M059J (cell line): ENCODE results near the gene HMBS. TPM values are rescaled to one million over a fixed set of nuclear protein-coding genes. Genes with fewer than 3 reads are reported as not detected.
"Not testable (repeated sequence)": the region's sequence is repeated elsewhere in the genome, so short reads cannot be mapped to it uniquely, and the experiment has no call there.

Experiments used
- DNase-seq: peaks from one replicate; pipeline ENCODE4 v3.0.0-alpha.2; 2012; ENCODE audit warnings: low read depth
- total RNA-seq: library from RNA; depleted of rRNA; stranded (reverse); fragments of >200 nt; shearing (Covaris generic); gene quantifications from 2 replicates; pipeline ENCODE4 v1.2.3, GENCODE V29; 2014; rRNA removed

HMBS gene
- total RNA-seq = 17.2 and 18.5 TPM in 2 replicates

DNA sequence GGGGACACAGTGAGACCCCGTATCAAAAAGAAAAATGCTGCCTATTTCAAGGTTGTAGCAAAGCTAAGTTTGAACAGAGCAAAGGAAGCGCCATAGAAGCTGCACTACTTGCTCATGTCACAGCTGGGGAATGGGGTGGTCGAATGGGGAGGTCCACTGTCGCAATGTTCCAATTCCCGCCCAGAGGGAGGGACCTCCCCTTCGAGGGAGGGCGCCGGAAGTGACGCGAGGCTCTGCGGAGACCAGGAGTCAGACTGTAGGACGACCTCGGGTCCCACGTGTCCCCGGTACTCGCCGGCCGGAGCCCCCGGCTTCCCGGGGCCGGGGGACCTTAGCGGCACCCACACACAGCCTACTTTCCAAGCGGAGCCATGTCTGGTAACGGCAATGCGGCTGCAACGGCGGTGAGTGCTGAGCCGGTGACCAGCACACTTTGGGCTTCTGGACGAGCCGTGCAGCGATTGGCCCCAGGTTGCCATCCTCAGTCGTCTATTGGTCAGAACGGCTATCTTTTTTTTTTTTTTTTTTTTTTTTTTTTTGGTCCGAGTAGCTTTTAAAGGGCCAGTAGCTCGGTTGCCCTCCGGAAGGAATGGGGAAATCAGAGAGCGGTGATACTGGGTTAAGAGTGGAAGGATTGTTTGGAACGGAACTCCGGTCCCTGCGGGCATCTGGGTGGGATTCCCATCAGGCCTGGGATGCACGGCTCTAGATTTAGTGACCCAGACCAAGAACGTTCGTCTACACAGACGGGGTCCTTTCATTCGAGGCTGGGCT lies at the start of gene HMBS:
Gene HMBS (plus strand): TSS at position 219 of the 774 bp plus-strand sequence. CDS start 153 bp downstream, at position 372.
- DNase-seq = peak; percentile 94

DNA sequence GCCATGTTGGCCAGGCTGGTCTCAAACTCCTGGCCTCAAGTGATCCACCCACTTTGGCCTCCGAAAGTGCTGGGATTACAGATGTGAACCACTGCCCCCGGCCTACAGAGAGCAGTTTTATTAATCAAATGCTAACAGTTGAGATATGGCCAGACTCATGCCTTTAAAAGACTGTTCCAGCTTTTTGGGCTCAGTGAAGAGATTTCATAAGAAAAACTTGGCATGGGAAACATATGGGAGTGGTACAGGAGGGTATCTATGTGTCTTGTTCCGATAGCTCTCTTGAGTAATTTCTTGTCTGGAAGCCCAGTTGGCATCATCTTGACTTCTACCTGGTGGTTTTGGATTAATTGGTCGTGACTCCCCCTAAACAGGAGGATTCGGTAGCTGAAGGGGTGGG lies 45.8 kb upstream of the HMBS start:
- no peak for DNase-seq

- DNase-seq = not testable (repeated sequence)
These were observed 45.2 kb upstream of the HMBS start for GRCh38 chr11:119039471-119039870.

DNA sequence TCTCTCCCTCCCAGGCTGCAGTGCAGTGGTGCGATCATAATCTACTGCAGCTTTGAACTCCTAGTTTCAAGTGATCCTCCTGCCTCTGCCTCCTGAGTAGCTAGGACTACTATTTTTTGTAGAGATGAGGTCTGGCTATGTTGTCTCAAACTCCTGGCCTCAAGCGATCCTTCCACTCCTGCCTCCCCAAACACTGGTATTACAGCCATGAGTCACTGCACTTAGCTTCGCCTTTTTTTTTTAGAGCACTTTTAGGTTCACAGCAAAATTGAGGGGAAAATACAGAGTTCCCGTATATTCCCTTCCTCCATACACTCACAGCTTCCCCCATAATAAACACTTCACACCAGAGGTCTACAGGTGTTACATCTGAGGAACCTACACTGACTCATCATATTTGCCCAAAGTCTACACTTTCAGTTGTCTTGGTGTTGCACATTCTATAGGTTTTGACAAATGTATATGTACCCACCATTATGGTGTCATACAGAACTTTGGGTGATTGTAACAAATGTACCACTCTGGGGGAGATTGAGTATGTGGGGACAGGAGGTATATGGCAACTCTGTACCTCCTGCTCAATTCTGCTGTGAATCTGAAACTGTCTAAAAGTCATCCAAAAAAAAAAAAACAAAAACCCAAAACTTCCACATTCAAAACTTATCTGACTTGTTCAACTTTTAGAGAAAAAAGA lies 42.7 kb upstream of the HMBS start:
- peak; percentile 44 for DNase-seq

DNA sequence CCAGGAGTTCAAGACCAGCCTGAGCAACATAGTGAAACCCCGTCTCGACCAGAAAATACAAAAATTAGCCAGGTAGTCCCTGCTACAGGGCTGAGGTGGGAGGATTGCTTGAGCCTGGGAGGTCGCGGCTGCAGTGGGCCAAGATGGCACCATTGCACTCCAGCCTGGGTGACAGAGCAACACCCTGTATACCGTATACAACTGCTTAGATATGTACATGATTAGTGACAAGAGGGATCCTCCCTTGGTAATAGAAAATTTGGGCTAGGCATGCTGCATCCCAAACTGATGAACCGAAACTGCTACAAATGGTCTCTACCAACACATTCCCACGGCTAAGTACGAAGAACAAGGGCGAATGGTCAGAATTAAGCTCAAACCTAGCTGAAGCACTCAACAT lies 41.8 kb upstream of the HMBS start:
- no peak for DNase-seq

GRCh38 chr11:119044708-119045107 lies 40.0 kb upstream of the HMBS start:
- DNase-seq = no peak

DNA sequence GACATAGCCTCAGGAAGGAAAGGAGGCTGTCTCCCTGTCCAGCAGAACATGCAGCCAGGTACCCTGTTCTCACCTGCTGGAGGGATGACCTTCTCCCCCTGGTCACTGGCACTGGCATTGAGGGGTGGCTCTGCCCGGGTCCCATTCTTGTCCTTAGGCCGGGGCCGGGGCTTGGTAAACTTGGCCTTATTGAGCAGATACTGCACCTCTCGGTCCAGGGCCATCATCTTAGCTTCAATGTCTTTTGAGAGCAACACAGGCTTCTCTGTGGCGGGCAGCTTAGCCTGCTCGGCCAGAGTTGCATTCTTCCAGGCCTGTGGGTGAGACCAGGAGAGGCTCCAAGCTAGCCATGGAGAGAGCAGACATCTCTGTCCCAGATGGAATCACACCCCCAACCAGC lies 38.2 kb upstream of the HMBS start:
- no peak for DNase-seq

DNA sequence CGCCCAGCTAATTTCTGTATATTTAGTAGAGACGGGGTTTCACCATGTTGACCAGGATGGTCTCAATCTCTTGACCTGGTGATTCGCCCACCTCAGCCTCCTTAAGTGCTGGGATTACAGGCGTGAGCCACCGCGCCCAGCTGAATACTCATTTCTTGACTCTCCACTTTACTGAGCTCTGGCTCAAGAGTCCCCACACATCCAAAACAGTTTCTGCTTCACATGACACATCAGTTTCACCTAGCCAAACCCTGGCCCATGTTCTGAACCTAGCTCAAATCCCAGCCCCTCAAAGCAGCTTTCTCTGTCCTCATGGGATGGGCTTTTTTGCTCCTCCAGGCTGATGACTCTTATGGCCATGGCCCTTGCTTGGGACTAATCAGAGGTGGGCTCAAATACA lies 37.5 kb upstream of the HMBS start:
- no peak for DNase-seq

DNA sequence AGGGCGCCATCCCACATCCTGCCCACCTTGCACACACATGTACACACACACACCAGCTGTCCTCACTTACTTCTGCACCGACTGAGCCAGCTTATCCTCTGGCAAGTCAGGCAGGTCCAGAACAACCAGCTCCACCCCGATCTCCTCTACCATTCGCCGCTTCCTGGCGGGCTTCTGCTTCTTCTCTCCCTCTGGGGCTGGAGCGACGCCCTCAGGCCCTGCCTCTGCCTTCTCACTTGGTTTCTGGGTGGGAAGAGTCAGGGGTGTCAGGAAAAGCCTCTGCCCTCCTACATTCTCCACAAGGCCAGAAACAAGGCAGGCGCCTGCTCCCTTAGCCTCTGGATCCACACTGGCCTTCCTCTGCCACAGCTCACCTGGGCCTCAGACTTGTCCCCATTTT lies 36.0 kb upstream of the HMBS start:
- DNase-seq = no peak

DNA sequence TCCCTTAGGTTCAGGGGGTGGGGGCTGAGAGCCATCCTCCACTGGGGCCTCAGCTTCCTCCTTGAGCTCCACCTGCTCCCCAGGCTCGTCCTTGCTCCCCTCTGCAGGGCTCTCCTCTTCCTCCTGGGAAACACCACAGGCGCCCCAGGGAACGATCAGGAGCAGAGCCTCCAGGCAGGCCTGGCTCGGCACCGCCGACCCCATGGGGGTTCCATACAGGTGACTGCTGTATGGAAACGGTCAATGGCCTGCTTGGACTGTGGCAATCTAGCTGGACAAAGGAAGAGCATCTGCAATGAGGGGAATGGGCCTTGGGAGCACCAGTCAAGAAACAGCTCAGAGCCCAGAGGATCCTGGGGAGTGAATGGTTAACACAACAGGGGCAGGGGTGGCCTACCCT lies 35.6 kb upstream of the HMBS start:
- no peak for DNase-seq

DNA sequence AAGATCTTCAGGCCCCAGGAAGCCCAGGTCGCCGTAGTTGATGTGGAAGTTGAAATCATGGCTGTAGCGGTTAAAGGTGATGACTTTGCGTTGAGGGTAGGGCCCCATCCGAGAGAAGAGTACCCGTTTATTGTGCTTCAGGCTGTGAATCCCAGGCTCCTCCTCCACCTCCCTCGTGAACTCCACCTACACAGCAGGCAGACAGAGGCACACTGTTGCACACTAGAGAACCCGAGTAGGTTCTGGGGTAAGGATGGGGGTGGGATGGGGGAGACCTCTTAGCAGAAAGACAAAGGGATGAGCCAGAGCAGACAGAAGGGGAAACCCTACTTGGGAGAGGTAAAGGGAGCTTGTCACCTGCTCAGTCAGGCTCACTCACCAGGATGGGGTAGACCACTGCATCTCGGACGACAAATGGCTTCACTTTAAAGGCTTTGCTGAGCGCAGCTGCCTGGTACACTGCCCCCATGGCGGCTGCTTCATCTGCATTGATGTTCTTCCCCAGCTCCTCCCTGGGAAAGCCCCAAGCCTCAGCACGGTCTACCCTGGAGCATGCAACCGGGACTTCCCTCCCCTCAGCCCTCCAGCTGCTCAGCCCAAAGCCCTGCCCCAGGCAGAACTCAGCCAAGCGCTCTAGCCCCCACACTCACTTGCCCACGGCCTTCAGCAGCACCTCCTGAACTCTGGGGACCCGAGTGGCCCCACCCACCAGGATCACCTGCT lies 33.1 kb upstream of the HMBS start:
- DNase-seq = no peak

- no peak for DNase-seq
These were observed 32.4 kb upstream of the HMBS start for GRCh38 chr11:119052163-119052814.

GRCh38 chr11:119054418-119054817 lies 30.3 kb upstream of the HMBS start:
- no peak for DNase-seq

GRCh38 chr11:119055901-119056300 lies 28.8 kb upstream of the HMBS start:
- DNase-seq = peak; percentile 38

DNA sequence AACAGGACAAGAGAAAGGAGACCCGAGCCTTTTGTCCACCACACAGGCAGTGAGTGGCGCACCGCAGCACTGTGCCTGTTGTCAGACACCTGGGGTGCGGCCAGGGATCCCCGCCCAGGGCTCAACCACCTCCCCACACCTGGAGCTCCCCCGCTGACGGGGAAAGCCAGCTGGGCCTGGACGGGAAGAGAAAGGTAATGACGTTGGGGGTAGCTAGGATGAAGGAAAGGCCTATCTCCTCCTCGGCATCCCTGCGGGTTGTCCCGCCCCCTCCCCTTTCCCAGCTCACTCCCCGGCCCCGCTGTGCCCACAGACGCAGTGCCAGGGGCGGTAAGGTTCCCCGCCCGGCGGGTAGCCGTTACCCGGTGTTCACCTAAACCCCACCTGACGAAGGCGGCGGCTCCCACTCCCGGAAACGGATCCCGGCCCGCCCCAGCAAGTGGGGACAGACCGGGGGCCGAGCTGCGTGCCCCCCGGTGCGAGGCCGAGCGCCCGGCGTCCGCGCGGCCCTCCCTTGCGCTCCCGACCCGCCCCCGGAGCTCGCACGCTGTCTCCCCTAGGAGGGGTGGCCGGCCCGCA lies 28.2 kb upstream of the HMBS start:
- DNase-seq = peak; percentile 16

GRCh38 chr11:119057000-119057769 lies 27.5 kb upstream of the HMBS start, which contains the start of gene HYOU1:
Gene HYOU1, minus strand, starts transcription at chr11:119057205. Its CDS starts 1,045 bp downstream, at chr11:119056160.
- peak; percentile 95 for DNase-seq

DNA sequence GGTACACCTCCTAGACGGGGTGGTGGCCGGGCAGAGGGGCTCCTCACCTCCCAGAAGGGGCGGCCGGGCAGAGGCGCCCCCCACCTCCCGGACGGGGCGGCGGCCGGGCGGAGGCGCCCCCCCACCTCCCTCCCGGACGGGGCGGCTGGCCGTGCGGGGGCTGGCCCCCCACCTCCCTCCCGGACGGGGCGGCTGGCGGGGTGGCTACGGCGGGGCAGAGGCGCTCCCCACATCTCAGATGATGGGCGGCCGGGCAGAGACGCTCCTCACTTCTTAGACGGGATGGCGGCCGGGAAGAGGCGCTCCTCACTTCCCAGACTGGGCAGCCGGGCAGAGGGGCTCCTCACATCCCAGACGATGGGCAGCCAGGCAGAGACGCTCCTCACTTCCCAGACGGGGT lies 25.6 kb upstream of the HMBS start:
- DNase-seq = not testable (repeated sequence)

DNA sequence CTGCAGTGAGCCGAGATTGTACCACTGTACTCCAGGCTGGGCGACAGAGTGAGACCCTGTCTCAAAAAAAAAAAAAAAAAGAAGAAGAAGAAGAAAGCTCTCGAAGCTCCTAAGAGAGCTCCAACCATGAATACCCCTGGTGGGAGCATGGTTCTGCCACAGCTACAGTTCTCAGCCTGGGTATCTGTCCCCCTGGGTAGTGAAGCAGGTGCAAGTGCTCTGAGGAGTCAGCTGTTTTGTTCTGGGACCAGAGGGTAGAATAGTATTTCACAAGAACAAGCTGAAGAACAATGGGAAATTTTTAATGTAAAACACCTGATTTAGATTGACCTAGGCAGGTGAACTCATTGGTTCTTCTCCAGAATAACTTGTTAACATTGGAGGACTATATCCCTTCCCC lies 23.4 kb upstream of the HMBS start:
- DNase-seq = no peak

DNA sequence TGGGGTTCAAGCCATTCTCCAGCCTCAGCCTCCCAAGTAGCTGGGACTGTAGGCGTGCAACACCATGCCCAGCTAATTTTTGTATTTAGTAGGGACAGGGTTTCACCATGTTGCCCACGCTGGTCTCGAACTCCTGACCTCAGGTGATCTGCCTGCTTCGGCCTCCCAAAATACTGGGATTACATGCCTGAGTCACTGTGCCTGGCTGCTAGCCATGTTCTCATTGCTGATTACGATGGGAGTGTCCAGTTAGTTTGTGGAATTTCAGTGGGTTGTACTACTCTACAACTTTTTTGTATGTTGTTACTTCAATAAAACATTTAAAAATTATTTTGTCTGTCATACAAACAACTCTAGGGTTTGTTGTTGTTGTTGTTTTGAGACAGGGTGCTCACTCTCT lies 21.9 kb upstream of the HMBS start:
- peak; percentile 73 for DNase-seq

- peak; percentile 50 for DNase-seq
These were observed 19.3 kb upstream of the HMBS start for GRCh38 chr11:119065369-119065768.
